Suprapubic skin (tissue), 4 donors: Measurements from ENCODE around the gene PSIP1. TPM values are rescaled to one million over a fixed set of nuclear protein-coding genes. Genes with fewer than 3 reads are reported as not detected.

Experiments
- DNase-seq, 2 donors: peaks; one replicate each; pipeline ENCODE4 v3.0.0-alpha.2; 2019; ENCODE audit warnings: low spot score in 2 of 2
- H3K27ac ChIP-seq: fragments of 200-600 bp; sonication (generic); one replicate; pipeline ENCODE4 v1.5.1; 2019
- H3K27me3 ChIP-seq: fragments of 200-600 bp; sonication (generic); one replicate; pipeline ENCODE4 v1.5.1; 2019
- H3K36me3 ChIP-seq: fragments of 200-600 bp; sonication (generic); one replicate; pipeline ENCODE4 v1.5.1; 2019
- H3K4me1 ChIP-seq: fragments of 200-600 bp; sonication (generic); one replicate; pipeline ENCODE4 v1.5.1; 2019
- H3K4me3 ChIP-seq: fragments of 200-600 bp; sonication (generic); one replicate; pipeline ENCODE4 v1.5.1; 2019; ENCODE audit warnings: mild to moderate bottlenecking
- H3K9me3 ChIP-seq: fragments of 200-600 bp; sonication (generic); one replicate; pipeline ENCODE4 v1.5.1; 2019
- CTCF ChIP-seq, 2 donors: fragments of 200-600 bp in 1 of 2; fragments of 450-650 bp in 1 of 2; sonication (generic) in 1 of 2; IDR thresholded peaks; one replicate each; pipeline ENCODE4 v1.5.1; 2016 to 2019; ENCODE audit warnings: antibody characterized with exemption in 2 of 2, mild to moderate bottlenecking in 1 of 2, moderate library complexity in 1 of 2
- EP300 ChIP-seq: sonication (generic); formaldehyde crosslinking; IDR thresholded peaks from one replicate; pipeline ENCODE4 v1.6.1; 2017; ENCODE audit warnings: antibody characterized with exemption
- POLR2A ChIP-seq, 2 donors: fragments of 450-650 bp; IDR thresholded peaks; one replicate each; pipeline ENCODE4 v1.6.1; 2017; ENCODE audit warnings: antibody characterized with exemption in 2 of 2, mild to moderate bottlenecking in 2 of 2, moderate library complexity in 2 of 2
- POLR2AphosphoS5 ChIP-seq, 3 donors: sonication (generic); formaldehyde crosslinking; IDR thresholded peaks; one replicate each; pipeline ENCODE4 v1.6.1; 2017; ENCODE audit warnings: antibody characterized with exemption in 3 of 3
- WGBS: methylation state at CpG from one replicate; pipeline ENCODE4 v1.1.5; 2018; 5-methylcytosine and 5-hydroxymethylcytosine counted together
- total RNA-seq, 4 donors: library from RNA; depleted of rRNA; stranded (reverse); fragments of >200 nt; gene quantifications; one replicate each; pipeline ENCODE4 v1.1.0, GENCODE V29; 2016

PSIP1 gene
- total RNA-seq = 10 to 100 TPM; 13.0 to 30.0 (median 16.0) TPM

DNA sequence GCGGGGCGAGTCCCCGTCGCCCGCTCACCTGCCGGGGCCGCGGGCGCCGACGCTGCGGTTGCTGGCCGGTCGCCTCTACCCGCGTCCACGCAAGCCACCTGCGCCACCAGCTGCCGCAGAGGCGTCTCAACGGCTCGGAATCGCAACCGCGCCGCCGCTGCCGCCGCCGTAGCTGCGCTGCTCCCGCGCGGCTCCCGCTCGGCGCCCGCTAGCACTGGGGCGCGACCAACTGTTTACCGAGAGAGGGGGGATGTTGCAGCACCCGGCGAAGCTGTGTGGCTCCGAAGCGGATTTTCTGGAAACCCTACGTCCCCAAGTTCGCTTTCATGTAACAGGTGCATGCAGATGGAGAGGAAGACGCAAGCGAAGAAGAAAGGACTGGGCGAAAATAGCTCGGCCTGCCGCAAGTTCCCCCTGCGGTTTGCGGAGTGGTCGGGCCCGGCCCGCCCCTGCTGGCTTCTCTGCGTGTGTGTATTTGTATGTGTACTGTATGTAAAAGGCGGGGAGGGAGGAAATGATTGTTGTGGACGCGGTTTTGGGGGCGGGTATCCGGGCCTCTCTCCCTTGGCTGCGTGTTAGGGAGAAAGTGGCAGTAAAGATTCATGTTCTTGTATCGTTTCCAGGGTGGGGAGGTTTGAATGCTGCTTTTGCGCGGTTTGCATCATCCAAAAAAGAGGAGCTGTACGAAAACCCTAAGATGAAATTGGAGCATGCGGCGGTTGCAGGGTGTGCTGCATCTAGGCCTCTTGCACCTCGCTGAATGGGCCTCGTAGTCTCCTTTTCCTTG lies at the start of gene PSIP1:
PSIP1 (minus strand) TSS at position 182 of the 787 bp plus-strand sequence. CDS start 782 bp downstream, outside the sequence.
- DNase-seq = peak; percentile 76 to 85
- TF ChIP-seq CTCF (IDR thresholded peaks at IDR 0.05) = no peak
- TF ChIP-seq EP300 = no peak
- peak in 1 of 2 donors; percentile 26 for TF ChIP-seq POLR2A (IDR thresholded peaks at IDR 0.05)
- peak in 2 of 3 donors; percentile 45 to 94 for TF ChIP-seq POLR2AphosphoS5 (IDR thresholded peaks at IDR 0.05)
- under 1% methylated on average over 39 of the region's 72 CpGs for WGBS
- Histone ChIP-seq H3K4me3 (peak within 1 kb of the TSS; percentile 85), H3K36me3 (peaks cover 11% of the 10 kb centered on the region), H3K9me3 (no peaks in the 10 kb centered on the region), H3K27me3 (no peaks in the 10 kb centered on the region), H3K4me1 (peaks cover 22% of the 10 kb centered on the region), H3K27ac (peak within 1 kb of the TSS; percentile 75)

DNA sequence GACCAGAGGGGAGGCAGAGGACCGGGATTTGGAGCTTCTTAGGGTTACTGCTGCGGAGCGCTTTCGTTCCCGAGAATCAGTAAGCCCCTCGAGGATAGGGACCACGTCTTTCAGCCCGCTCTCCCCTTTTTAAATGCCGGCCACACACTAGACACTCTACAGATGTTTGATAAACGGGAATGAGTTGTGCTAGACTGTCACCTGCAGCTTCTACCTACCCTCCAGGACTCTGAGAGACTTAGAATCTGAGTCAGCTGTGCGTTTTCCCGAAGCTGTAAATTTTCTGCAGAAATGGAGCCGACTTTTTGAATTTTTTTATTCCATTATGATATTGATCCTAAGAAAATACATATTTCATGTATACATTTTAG lies 42.7 kb upstream of the PSIP1 start:
- Histone ChIP-seq H3K9me3 (no peaks in the 10 kb centered on the region), H3K4me3 (peak overlapping the region; percentile 57), H3K27ac (peak overlapping the region; percentile 81), H3K4me1 (peaks cover 14% of the 10 kb centered on the region), H3K36me3 (no peaks in the 10 kb centered on the region), H3K27me3 (no peaks in the 10 kb centered on the region)
- WGBS = 2% methylated on average over 9 of the region's 13 CpGs
- TF ChIP-seq POLR2A (IDR thresholded peaks at IDR 0.05) = no peak
- TF ChIP-seq CTCF (IDR thresholded peaks at IDR 0.05) = no peak
- TF ChIP-seq EP300 = no peak
- TF ChIP-seq POLR2AphosphoS5 (IDR thresholded peaks at IDR 0.05) = no peak
- DNase-seq = no peak

DNA sequence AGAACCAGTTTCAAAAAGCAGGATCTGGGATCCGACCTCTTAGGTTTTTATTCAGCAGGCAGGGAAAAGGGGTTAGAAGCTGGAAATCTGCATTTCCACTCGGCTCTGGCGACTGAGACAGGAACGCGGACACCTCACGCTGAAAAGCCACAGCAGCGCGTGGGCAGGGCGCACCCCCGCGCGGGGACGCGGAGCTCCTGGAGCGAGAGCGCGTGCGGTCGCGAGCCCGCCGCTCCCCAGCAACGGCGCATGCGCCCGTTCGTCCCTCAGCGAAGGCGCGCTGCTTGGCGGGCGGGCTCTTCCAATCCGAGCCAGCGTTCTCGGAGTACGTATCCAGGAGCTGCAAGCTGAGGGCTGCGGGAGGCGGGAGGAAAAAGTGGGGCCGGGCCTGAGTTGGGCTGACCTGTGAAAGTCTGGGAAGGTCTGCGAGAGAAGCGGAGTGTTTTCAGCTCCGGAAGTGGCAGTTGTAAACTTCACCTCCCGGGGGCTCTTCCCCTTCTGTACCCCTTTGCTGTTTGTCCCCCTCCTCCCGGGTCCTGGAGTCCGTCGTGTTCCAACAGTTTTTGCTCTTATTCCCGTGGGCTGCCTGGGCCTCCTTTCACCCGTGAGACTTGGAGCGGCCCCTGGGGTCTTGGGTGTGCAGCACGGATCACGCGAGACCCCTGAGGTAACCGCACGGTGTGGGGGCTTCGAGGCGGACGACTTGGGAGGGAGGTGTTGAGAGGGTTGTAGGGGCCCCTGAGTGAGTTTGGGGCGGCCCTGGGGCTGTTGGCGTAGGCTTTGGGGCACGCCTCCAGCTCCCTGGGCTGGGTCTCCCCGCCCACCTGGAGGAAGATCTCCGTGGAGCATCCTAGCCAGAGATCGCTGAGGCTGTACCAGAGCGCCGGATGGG lies 42.1 kb upstream of the PSIP1 start, which contains the start of gene CCDC171:
CCDC171 (plus strand) TSS at position 408 of the 892 bp plus-strand sequence. CDS start 11,046 bp downstream, outside the sequence.
- Histone ChIP-seq H3K27me3 (no peaks in the 10 kb centered on the region), H3K27ac (peak within 1 kb of the TSS; percentile 81), H3K36me3 (no peaks in the 10 kb centered on the region), H3K4me3 (peak within 1 kb of the TSS; percentile 57), H3K4me1 (peaks cover 14% of the 10 kb centered on the region), H3K9me3 (no peaks in the 10 kb centered on the region)
- under 1% methylated on average over 42 of the region's 65 CpGs for WGBS
- no peak for TF ChIP-seq POLR2AphosphoS5 (IDR thresholded peaks at IDR 0.05)
- TF ChIP-seq POLR2A (IDR thresholded peaks at IDR 0.05) = peak in 1 of 2 donors; percentile 24
- DNase-seq = peak; percentile 93 to 95

DNA sequence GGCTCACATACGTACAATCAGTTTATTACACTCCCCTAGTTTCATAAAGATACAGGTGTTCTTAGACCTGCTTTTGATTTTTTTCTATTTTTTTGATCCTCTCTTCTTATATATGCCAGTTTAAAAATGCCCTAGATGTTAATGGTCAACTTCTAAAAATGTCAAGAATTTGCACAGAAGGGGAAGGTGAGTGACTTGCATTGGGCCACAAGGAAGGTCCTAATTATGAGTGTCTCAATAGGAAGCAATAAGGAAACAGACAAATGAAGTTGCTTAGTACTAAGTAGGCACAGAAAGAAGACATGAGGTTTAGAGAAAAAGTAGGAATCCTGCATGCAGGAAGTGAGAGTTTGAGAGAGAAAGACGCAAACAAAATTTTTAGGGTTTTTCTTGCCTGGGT lies 38.8 kb upstream of the PSIP1 start:
- Histone ChIP-seq H3K36me3 (no peaks in the 10 kb centered on the region), H3K27me3 (no peaks in the 10 kb centered on the region), H3K9me3 (no peaks in the 10 kb centered on the region), H3K27ac (no peak overlapping the region), H3K4me1 (peaks cover 14% of the 10 kb centered on the region), H3K4me3 (no peak overlapping the region)
- WGBS = 96% methylated on average over 2 of the region's 2 CpGs
- TF ChIP-seq POLR2A (IDR thresholded peaks at IDR 0.05) (no peak), CTCF (IDR thresholded peaks at IDR 0.05) (no peak), POLR2AphosphoS5 (IDR thresholded peaks at IDR 0.05) (no peak), EP300 (no peak)
- no peak for DNase-seq

DNA sequence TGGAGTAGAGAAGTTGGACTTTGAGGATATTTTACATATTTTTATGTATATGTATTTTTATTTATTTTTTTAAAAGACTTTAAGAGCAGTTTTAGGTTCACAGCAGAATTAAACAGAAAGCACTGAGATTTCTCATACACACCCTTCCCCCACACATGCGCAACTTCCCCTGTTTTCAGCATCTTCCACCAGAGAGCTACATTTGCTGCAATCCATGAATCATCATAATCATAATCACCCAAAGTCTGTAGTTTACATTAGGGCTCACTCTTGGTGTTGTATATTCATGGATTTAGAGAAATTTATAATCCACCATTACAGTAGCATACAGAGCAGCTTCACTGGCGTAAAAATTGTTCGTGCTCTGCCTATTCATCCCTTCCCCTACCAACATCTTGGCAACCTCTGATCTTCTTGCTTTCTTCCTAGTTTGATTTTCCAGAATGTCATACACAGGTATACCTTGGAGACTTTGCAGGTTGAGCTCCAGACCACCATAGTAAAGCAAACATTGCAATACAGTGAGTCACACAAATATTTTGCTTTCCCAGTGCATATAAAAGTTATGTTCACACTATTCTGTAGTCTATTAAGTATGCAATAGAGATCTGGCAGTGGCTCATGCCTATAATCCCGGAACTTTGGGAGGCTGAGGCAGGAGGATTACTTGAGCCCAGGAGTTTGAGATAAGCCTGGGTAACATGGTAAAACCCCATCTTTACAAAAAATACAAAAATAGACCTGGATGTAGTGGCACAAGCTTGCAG lies 32.5 kb upstream of the PSIP1 start:
- DNase-seq = no peak
- TF ChIP-seq POLR2A (IDR thresholded peaks at IDR 0.05) (no peak), EP300 (no peak), CTCF (IDR thresholded peaks at IDR 0.05) (no peak), POLR2AphosphoS5 (IDR thresholded peaks at IDR 0.05) (no peak)
- H3K4me3 ChIP-seq = no peak overlapping the region
- no peaks in the 10 kb centered on the region for H3K36me3 ChIP-seq
- no peaks in the 10 kb centered on the region for H3K9me3 ChIP-seq
- H3K4me1 ChIP-seq = no peaks in the 10 kb centered on the region
- WGBS = 92% methylated on average over 4 of the region's 4 CpGs
- H3K27ac ChIP-seq = no peak overlapping the region
- no peaks in the 10 kb centered on the region for H3K27me3 ChIP-seq
